AG09319 (cell line): ENCODE measurements around the gene OGA.

ENCODE experiments used
- DNase-seq: peaks from one replicate; pipeline ENCODE4 v3.0.0-alpha.2; 2010; ENCODE audit warnings: low read depth; ENCODE audit errors: extremely low read depth
- TF ChIP-seq, protein P1 (sequence below): IDR thresholded peaks from 2 replicates; pipeline ENCODE4 v1.5.1; 2011; ENCODE audit warnings: low read depth, mild to moderate bottlenecking, inconsistent platforms, low read length, moderate library complexity

The OGA gene

DNA sequence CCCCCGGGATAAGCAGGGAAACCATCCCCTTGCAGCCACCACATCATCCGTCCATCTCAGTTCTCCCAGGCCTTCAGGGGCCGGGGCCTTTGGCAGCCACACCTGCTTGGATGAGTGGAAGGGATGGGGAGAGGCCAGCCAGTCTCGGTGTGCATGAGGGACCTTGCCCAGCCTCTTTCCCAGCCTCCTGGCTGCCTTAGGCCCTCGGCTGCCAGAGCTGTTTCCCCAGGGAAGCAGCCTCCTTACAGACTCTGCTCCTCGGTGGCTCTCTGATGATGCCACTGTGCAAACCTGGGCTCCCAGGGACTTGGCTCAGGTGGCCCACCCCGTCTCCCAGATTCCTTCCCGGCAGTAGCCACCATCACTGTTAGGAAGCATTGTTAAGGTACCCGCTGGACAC lies 57.0 kb downstream of the OGA start:
- TF ChIP-seq, protein P1, sequence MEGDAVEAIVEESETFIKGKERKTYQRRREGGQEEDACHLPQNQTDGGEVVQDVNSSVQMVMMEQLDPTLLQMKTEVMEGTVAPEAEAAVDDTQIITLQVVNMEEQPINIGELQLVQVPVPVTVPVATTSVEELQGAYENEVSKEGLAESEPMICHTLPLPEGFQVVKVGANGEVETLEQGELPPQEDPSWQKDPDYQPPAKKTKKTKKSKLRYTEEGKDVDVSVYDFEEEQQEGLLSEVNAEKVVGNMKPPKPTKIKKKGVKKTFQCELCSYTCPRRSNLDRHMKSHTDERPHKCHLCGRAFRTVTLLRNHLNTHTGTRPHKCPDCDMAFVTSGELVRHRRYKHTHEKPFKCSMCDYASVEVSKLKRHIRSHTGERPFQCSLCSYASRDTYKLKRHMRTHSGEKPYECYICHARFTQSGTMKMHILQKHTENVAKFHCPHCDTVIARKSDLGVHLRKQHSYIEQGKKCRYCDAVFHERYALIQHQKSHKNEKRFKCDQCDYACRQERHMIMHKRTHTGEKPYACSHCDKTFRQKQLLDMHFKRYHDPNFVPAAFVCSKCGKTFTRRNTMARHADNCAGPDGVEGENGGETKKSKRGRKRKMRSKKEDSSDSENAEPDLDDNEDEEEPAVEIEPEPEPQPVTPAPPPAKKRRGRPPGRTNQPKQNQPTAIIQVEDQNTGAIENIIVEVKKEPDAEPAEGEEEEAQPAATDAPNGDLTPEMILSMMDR, result no peak
- DNase-seq, result no peak

DNA sequence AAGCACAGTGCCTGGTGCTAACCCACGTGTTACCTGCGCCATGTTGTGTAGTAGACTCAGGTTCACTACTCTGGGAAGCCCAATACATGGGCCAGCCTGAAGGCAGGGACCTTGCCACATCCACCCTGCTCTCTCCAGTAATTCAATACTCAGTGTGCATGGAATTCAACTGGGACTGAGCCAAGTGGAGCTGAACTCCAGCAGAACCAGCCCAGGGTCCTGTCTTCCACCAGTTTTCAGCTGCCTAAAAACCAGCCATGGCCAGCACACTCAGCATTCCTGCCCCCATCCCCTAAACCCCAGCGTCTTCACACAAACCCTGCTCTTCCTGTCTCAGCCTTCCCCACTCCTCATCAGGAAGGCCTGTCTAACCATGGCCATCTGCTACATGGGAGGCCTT lies 57.7 kb downstream of the OGA start:
- DNase-seq, result no peak
- TF ChIP-seq, protein P1, result no peak

DNA sequence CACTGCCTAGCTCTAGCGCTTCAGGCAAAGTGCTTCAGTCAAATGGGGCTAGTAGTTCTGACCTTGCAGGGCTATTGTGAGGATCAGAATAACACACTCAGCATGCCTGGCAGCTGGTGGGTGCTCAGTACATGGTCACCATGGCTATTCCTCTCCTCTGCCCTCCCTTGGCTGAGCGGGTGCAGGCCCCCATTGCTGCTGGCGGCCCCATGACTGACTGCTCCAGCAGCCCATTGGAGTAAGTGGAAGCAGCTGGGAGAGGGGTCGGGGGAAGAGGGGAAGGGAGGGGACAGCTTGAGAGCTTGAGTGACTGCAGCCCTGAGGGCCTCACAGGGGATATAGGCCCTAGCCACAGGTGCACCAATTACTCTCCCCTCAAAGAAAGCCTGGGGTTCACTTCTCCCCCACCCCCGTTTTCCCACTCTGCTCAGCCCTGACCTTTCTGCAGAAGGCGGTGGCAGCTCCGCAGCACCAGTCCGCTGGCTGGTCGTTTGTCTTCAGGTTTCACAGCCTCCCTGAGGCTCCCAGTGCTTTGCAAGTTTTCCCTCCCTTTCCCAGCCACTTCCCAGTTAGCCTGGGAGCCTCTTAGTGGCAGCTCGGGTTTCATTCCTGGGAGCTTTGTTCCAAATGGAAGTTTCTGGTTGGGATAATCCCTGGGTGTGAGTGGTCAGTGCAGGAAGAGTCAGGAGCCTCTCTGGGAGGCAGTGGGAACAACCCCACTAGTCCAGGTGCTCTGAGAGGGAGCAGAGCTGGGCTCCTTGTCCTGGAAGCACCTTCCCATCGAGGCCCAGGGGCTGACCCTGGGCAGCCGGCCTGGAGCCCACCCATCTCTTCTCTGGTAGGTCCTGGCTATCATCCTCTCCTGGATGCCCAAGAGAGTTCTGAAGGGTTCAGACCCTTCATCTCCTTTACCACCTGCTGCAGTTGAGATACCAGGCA lies 58.7 kb downstream of the OGA start:
- DNase-seq, result no peak
- TF ChIP-seq, protein P1, result no peak

DNA sequence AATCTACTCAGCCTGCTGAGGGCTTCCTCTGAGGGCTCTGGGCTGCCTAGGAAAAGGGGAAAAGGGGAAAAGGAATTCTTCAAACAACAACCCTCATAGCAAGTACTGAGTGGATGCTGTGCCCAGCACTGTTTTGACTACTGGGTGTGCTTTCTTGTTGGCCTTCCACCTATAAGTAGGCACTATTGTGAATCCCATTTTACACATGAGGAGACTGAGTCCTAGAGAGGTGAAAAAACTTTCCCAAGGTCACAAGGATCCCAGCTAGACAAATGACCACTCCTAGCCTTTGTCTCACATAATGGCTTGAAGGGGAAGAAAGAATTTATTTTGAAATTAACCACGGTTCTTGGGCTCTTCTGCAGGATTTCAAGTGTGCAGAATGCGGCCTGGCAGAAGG lies 59.4 kb downstream of the OGA start:
- TF ChIP-seq, protein P1, result no peak

DNA sequence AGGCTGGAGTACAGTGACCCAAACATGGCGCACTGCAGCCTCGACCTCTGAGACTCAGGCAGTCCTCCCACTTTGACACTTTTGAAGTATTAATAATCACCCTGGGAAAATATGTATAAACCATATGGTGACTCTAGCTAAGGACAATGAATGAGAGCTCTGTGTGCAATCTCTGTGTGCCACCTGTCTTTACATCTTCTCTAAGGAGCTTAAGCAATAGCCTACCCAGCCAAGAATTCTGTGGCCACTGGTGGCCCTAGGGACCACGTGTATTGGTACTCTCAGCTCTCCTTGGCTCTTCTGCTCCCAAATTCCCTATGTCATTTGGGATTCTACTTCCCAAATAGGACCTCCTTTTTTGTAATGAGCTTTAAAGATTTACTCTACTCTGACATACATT lies 66.0 kb downstream of the OGA start:
- no peak for DNase-seq
- TF ChIP-seq, protein P1, result no peak

More for the DNA sequence above, 59.4 kb downstream of the OGA start:
- DNase-seq, result no peak

DNA sequence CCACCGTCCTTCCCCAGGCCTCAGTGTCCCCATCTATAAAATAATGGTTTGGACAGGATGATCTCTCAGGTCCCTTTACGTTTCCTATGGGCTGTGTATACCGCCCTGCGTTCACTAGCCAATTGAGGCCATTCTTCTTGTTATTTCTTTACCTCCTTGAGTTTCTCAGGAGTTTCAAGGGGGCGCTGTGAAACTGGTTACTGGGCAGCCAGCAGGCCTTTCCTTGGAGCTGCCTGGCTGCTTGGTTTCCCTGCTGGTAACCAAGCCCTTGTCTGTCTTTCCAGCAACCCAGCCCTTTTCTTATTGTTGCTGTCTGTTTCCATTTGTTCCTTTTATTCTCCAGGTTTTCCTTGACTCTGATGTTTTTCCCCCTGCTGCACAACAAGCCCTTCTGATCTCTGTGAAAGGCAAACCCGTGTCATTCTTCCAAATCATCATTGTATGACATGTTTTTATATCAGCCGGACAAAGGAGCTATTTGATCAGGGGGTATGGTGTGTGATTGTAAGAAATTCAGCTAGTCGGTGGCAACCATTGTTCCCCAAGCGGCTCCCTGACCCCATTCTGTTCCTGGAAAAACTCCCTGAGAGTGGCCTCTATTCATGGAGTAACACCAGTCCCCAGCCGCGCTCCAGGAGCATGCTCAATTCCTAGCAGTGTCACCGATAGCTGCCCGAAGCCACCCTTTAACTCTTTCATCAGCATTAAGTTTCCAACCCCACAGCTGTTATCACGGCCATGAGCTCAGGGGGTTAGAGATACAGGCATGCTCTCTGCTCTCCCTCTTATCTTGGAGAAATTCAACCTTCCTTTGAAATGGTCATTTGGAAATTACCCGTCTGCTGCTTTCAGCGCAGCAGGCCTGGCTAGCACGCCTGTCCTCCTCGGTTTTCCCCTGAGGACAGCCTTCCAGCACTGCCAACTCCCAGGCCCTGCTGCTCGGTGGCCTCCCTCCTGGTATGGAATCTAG lies 68.9 kb downstream of the OGA start:
- DNase-seq, result no peak
- TF ChIP-seq, protein P1, result no peak
